H9 (cell line): ENCODE data around the gene LYSMD4. TPM values are rescaled to one million over a fixed set of nuclear protein-coding genes. Genes with fewer than 3 reads are reported as not detected.

Experiments
- DNase-seq: peaks from one replicate; pipeline ENCODE4 v3.0.0-alpha.2; 2017
- H2AFZ ChIP-seq: one replicate; pipeline ENCODE4 v1.6.1; 2013; ENCODE audit warnings: mild to moderate bottlenecking, low read length, control low read depth, moderate library complexity
- H2AK5ac ChIP-seq: 2 replicates; pipeline ENCODE4 v1.6.1; 2013; ENCODE audit warnings: low read length, control low read depth, mixed read lengths; ENCODE audit not compliant: insufficient read length
- H2BK120ac ChIP-seq: one replicate; pipeline ENCODE4 v1.6.1; 2013; ENCODE audit warnings: low read depth, mild to moderate bottlenecking, low read length, control low read depth, inconsistent platforms; ENCODE audit not compliant: poor library complexity, severe bottlenecking
- H2BK12ac ChIP-seq: 2 replicates; pipeline ENCODE4 v1.6.1; 2013; ENCODE audit warnings: low read length, control low read depth, mixed read lengths, low read depth; ENCODE audit not compliant: insufficient read length
- H2BK15ac ChIP-seq: 2 replicates; pipeline ENCODE4 v1.6.1; 2013; ENCODE audit warnings: low read depth, low read length, control low read depth
- H2BK20ac ChIP-seq: one replicate; pipeline ENCODE4 v1.6.1; 2013; ENCODE audit warnings: low read depth, mild to moderate bottlenecking, low read length, control low read depth, inconsistent platforms; ENCODE audit not compliant: poor library complexity, severe bottlenecking
- H2BK5ac ChIP-seq: 2 replicates; pipeline ENCODE4 v1.6.1; 2013; ENCODE audit warnings: low read length, control low read depth, mixed read lengths; ENCODE audit not compliant: insufficient read length
- H3K14ac ChIP-seq: 2 replicates; pipeline ENCODE4 v1.6.1; 2013; ENCODE audit warnings: low read length, control low read depth; ENCODE audit not compliant: insufficient read depth
- H3K18ac ChIP-seq: 2 replicates; pipeline ENCODE4 v1.6.1; 2013; ENCODE audit warnings: low read depth, mild to moderate bottlenecking, mixed read lengths, low read length, control low read depth; ENCODE audit not compliant: insufficient read length
- H3K23ac ChIP-seq: 2 replicates; pipeline ENCODE4 v1.6.1; 2013; ENCODE audit warnings: low read length, control low read depth, mixed read lengths, low read depth; ENCODE audit not compliant: insufficient read length
- H3K23me2 ChIP-seq: 2 replicates; pipeline ENCODE4 v1.6.1; 2013; ENCODE audit warnings: low read depth, mild to moderate bottlenecking, mixed read lengths, low read length, control low read depth; ENCODE audit not compliant: insufficient read length, poor library complexity, severe bottlenecking
- H3K27ac ChIP-seq: 2 replicates; pipeline ENCODE4 v1.5.1; 2013; ENCODE audit warnings: low read length, control low read depth, mixed read lengths, low read depth; ENCODE audit not compliant: insufficient read length
- H3K27me3 ChIP-seq: 2 replicates; pipeline ENCODE4 v1.6.1; 2013; ENCODE audit warnings: low read length, control low read depth, inconsistent platforms; ENCODE audit not compliant: insufficient read depth
- H3K4ac ChIP-seq: 2 replicates; pipeline ENCODE4 v1.6.1; 2013; ENCODE audit warnings: low read depth, mild to moderate bottlenecking, control low read depth, inconsistent platforms, low read length, moderate library complexity
- H3K4me1 ChIP-seq: 2 replicates; pipeline ENCODE4 v1.6.1; 2013; ENCODE audit warnings: low read length, control low read depth, inconsistent platforms; ENCODE audit not compliant: insufficient read depth
- H3K4me2 ChIP-seq: 2 replicates; pipeline ENCODE4 v1.6.1; 2013; ENCODE audit warnings: low read length, control low read depth, mixed read lengths; ENCODE audit not compliant: insufficient read length, insufficient read depth
- H3K56ac ChIP-seq: 2 replicates; pipeline ENCODE4 v1.6.1; 2013; ENCODE audit warnings: low read depth, mild to moderate bottlenecking, mixed read lengths, low read length, control low read depth; ENCODE audit not compliant: insufficient read length
- H3K79me1 ChIP-seq: 2 replicates; pipeline ENCODE4 v1.6.1; 2013; ENCODE audit warnings: low read depth, mild to moderate bottlenecking, moderate library complexity, low read length, control low read depth, inconsistent platforms; ENCODE audit not compliant: insufficient read depth, poor library complexity, severe bottlenecking
- H3K79me2 ChIP-seq: 2 replicates; pipeline ENCODE4 v1.6.1; 2013; ENCODE audit warnings: low read length, control low read depth, inconsistent platforms; ENCODE audit not compliant: insufficient read depth
- H3K9ac ChIP-seq: 2 replicates; pipeline ENCODE4 v1.6.1; 2013; ENCODE audit warnings: low read length, control low read depth, mixed read lengths; ENCODE audit not compliant: insufficient read length; ENCODE audit errors: extremely low read depth
- H3K9me3 ChIP-seq: one replicate; pipeline ENCODE4 v1.6.1; 2013; ENCODE audit warnings: low read depth, low read length, inconsistent platforms; ENCODE audit not compliant: control insufficient read depth
- H3T11ph ChIP-seq: one replicate; pipeline ENCODE4 v1.6.1; 2013; ENCODE audit warnings: mild to moderate bottlenecking, low read length, control low read depth, inconsistent platforms
- H4K20me1 ChIP-seq: one replicate; pipeline ENCODE4 v1.6.1; 2013; ENCODE audit not compliant: control insufficient read depth, insufficient read length, insufficient read depth
- H4K5ac ChIP-seq: 2 replicates; pipeline ENCODE4 v1.6.1; 2013; ENCODE audit warnings: low read depth, mild to moderate bottlenecking, mixed read lengths, low read length, control low read depth; ENCODE audit not compliant: insufficient read length
- H4K8ac ChIP-seq: replicated peaks from 2 replicates; pipeline ENCODE4 v1.6.1; 2013; ENCODE audit warnings: low read length, control low read depth, mixed read lengths, low read depth; ENCODE audit not compliant: insufficient read length
- H4K91ac ChIP-seq: 2 replicates; pipeline ENCODE4 v1.6.1; 2013; ENCODE audit warnings: low read depth, mild to moderate bottlenecking, moderate library complexity, mixed read lengths, low read length, control low read depth; ENCODE audit not compliant: insufficient read length
- H3K27ac Mint-ChIP-seq, 3 experiments: 2 replicates in 2 of 3; 3 replicates in 1 of 3; pipeline ENCODE4 v1.8.0; 2020 to 2021; ENCODE audit warnings: mixed read lengths in 3 of 3, mild to moderate bottlenecking in 1 of 3, moderate library complexity in 1 of 3
- H3K27me3 Mint-ChIP-seq: 2 replicates; pipeline ENCODE4 v1.8.0; 2021; ENCODE audit warnings: low read depth, mild to moderate bottlenecking, moderate library complexity, mixed read lengths
- H3K36me3 Mint-ChIP-seq, 3 experiments: 2 replicates in 2 of 3; 3 replicates in 1 of 3; pipeline ENCODE4 v1.8.0; 2020 to 2021; ENCODE audit warnings: low read depth in 3 of 3, mixed read lengths in 3 of 3; ENCODE audit not compliant: insufficient read depth in 1 of 3
- H3K4me1 Mint-ChIP-seq, 2 experiments: 2 replicates each; pipeline ENCODE4 v1.8.0; 2020; ENCODE audit warnings: mixed read lengths in 2 of 2
- H3K4me3 Mint-ChIP-seq, 2 experiments: 2 replicates in 1 of 2; 3 replicates in 1 of 2; pipeline ENCODE4 v1.8.0; 2020 to 2021; ENCODE audit warnings: mild to moderate bottlenecking in 2 of 2, mixed read lengths in 2 of 2, moderate library complexity in 1 of 2
- H3K9me3 Mint-ChIP-seq, 2 experiments: 2 replicates in 1 of 2; 3 replicates in 1 of 2; pipeline ENCODE4 v1.8.0; 2020; ENCODE audit warnings: mild to moderate bottlenecking in 2 of 2, mixed read lengths in 2 of 2, moderate library complexity in 1 of 2
- WGBS: extraction: QIAGEN DNeasy Blood & Tissue Kit; methylation state at CpG from one replicate; pipeline ENCODE4 v1.1.7; 2013; ENCODE audit warnings: missing lambda C conversion rate, low lambda C conversion rate, mixed read lengths; ENCODE audit not compliant: insufficient read length; ENCODE audit errors: extremely low coverage; 5-methylcytosine and 5-hydroxymethylcytosine counted together
- total RNA-seq: library from RNA; stranded (reverse); gene quantifications from 2 replicates; pipeline ENCODE4 v1.2.1, GENCODE V29; 2021
- TF ChIP-seq, protein P1 (sequence below): fragments of 200-600 bp; sonication (generic); conservative IDR thresholded peaks from 3 replicates; pipeline ENCODE4 v1.8.0; 2021; ENCODE audit warnings: antibody characterized with exemption, mild to moderate bottlenecking

Gene LYSMD4
- total RNA-seq, 1 experiment from 2014 or later, result 10.0 TPM

DNA sequence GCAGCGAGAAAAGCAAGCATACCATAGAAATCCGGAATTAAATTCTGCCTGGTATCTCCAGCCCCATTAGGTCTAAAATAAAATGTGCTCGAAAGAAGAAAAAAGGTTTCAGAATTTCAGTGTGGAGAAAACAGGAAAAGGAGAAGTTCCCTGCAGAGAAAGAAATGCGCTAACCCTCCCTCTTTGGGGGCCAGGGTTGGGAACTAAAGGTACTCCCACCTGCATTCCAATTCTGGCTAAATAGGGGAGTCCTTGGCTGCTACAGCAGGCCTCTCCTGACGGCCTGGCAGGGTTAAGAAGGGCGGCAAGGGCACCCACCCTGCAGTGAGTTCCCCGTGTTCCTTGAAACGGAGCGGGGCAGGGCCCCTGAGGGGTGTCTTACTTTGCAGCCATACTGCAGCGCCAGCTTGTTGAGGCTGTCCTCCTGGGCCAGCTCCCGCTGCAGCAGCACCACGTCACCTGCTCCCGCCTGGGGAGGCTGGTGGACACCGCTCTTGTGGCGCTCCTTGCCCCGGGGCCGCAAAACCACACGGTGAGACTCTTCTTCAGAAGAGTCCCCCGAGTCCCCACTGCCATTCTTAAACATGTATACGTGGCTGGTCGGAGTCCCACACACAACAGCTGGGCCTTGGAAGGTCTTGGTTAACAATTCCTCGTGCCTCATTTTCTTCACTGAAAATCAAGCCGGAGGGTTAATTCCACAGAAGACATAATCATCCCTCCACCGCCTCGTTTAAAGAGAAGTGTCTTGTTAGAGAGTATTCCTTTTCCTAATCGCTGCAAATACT lies 1.7 kb downstream of the LYSMD4 start:
- Histone ChIP-seq H2AFZ (no peak overlapping the region), H3K79me2 (no peaks in the 10 kb centered on the region), H3K18ac (no peak overlapping the region), H2AK5ac (no peak overlapping the region), H3K23ac (no peak overlapping the region), H3T11ph (no peak overlapping the region), H2BK15ac (no peak overlapping the region), H3K9me3 (no peaks in the 10 kb centered on the region), H3K27ac (no peak overlapping the region), H2BK120ac (no peak overlapping the region), H2BK20ac (no peak overlapping the region), H2BK5ac (no peak overlapping the region), H3K4ac (no peak overlapping the region), H3K56ac (no peak overlapping the region), H4K20me1 (no peaks in the 10 kb centered on the region), H4K91ac (no peak overlapping the region), H3K79me1 (no peaks in the 10 kb centered on the region), H3K27me3 (no peaks in the 10 kb centered on the region), H3K14ac (no peak overlapping the region), H3K4me2 (peak overlapping the region; percentile 92), H3K9ac (no peak overlapping the region), H4K8ac (no peak overlapping the region), H3K4me1 (no peaks in the 10 kb centered on the region), H4K5ac (no peak overlapping the region), H3K23me2 (peaks cover 16% of the 10 kb centered on the region), H2BK12ac (no peak overlapping the region)
- Mint-ChIP-seq H3K9me3 (peaks cover 0 to 2% of the 10 kb centered on the region in 2 experiments; a peak in 1 of 5 replicates), H3K27me3 (peaks cover 10% of the 10 kb centered on the region), H3K4me3 (peak overlapping the region; percentile 68 to 87), H3K27ac (peak overlapping the region in 2 of 3 experiments; percentile 4 to 14; a peak in 2 of 7 replicates), H3K4me1 (peaks cover 27 to 34% of the 10 kb centered on the region in 2 experiments), H3K36me3 (peaks cover 6 to 23% (median 7%) of the 10 kb centered on the region in 3 experiments; a peak in 6 of 7 replicates)
- WGBS, result no CpG with 5 or more reads among the region's 26 CpGs
- TF ChIP-seq, protein P1, sequence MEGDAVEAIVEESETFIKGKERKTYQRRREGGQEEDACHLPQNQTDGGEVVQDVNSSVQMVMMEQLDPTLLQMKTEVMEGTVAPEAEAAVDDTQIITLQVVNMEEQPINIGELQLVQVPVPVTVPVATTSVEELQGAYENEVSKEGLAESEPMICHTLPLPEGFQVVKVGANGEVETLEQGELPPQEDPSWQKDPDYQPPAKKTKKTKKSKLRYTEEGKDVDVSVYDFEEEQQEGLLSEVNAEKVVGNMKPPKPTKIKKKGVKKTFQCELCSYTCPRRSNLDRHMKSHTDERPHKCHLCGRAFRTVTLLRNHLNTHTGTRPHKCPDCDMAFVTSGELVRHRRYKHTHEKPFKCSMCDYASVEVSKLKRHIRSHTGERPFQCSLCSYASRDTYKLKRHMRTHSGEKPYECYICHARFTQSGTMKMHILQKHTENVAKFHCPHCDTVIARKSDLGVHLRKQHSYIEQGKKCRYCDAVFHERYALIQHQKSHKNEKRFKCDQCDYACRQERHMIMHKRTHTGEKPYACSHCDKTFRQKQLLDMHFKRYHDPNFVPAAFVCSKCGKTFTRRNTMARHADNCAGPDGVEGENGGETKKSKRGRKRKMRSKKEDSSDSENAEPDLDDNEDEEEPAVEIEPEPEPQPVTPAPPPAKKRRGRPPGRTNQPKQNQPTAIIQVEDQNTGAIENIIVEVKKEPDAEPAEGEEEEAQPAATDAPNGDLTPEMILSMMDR, result no peak
- DNase-seq, result peak; percentile 60
